ENCODE results near the gene MIF.

DNA sequence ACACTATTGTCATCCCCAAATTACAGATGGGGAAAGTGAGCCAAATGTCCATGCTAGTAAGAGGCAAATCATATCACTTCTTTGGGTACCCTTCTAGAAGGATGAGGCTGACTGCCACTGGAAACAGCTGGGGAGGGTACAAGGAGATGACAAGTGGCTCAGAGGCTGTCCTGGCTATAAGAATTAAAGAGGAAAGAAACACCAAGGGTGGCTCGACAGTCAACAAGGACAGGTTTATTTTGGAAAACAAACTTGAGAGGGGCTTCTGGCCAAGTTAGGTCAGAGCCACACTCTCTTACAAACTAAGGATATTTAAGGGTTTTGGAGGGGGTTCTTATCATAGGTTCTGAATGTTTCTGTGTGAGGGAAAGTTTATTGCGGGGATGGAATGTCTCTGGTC lies 2.1 kb upstream of the MIF start:
- TF ChIP-seq, protein P1, sequence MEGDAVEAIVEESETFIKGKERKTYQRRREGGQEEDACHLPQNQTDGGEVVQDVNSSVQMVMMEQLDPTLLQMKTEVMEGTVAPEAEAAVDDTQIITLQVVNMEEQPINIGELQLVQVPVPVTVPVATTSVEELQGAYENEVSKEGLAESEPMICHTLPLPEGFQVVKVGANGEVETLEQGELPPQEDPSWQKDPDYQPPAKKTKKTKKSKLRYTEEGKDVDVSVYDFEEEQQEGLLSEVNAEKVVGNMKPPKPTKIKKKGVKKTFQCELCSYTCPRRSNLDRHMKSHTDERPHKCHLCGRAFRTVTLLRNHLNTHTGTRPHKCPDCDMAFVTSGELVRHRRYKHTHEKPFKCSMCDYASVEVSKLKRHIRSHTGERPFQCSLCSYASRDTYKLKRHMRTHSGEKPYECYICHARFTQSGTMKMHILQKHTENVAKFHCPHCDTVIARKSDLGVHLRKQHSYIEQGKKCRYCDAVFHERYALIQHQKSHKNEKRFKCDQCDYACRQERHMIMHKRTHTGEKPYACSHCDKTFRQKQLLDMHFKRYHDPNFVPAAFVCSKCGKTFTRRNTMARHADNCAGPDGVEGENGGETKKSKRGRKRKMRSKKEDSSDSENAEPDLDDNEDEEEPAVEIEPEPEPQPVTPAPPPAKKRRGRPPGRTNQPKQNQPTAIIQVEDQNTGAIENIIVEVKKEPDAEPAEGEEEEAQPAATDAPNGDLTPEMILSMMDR (IDR thresholded peaks at IDR 0.05) = no peak
- TF ChIP-seq POLR2A (IDR thresholded peaks at IDR 0.05) = no peak
